Liver (tissue), 9 donors: ENCODE measurements around the gene DICER1. TPM values are rescaled to one million over a fixed set of nuclear protein-coding genes. Genes with fewer than 3 reads are reported as not detected.

Source experiments
- DNase-seq: peaks from one replicate; pipeline ENCODE4 v3.0.0-alpha.2; 2017; ENCODE audit warnings: low spot score
- H3K27ac ChIP-seq, 2 donors: one replicate each; pipeline ENCODE4 v1.7.0; 2013; ENCODE audit warnings: inconsistent platforms in 2 of 2, low read length in 2 of 2, control low read depth in 1 of 2, low read depth in 1 of 2, mild to moderate bottlenecking in 1 of 2
- H3K27me3 ChIP-seq, 4 donors: one replicate each; pipeline versions ENCODE4 v1.6.1 to v1.7.0; 2013; ENCODE audit warnings: low read length in 3 of 4, inconsistent platforms in 1 of 4, mild to moderate bottlenecking in 1 of 4, moderate library complexity in 1 of 4; ENCODE audit not compliant: control insufficient read depth in 4 of 4, insufficient read depth in 4 of 4
- H3K36me3 ChIP-seq, 4 donors: one replicate each; pipeline versions ENCODE4 v1.6.1 to v1.7.0; 2013; ENCODE audit warnings: low read length in 3 of 4, mild to moderate bottlenecking in 3 of 4, low read depth in 1 of 4, moderate library complexity in 1 of 4; ENCODE audit not compliant: control insufficient read depth in 4 of 4, insufficient read depth in 3 of 4
- H3K4me1 ChIP-seq, 4 donors: one replicate each; pipeline versions ENCODE4 v1.6.1 to v1.7.0; 2013; ENCODE audit warnings: low read length in 3 of 4, mild to moderate bottlenecking in 3 of 4, moderate library complexity in 1 of 4; ENCODE audit not compliant: control insufficient read depth in 4 of 4, insufficient read depth in 4 of 4
- H3K4me3 ChIP-seq, 3 donors: one replicate each; pipeline versions ENCODE4 v1.6.1 to v1.7.0; 2013; ENCODE audit warnings: low read length in 3 of 3, control low read depth in 1 of 3, low read depth in 1 of 3, mild to moderate bottlenecking in 1 of 3
- H3K9ac ChIP-seq, 2 donors: one replicate each; pipeline ENCODE4 v1.7.0; 2013; ENCODE audit warnings: low read length in 2 of 2, mild to moderate bottlenecking in 2 of 2, moderate library complexity in 2 of 2, control low read depth in 1 of 2, low read depth in 1 of 2
- H3K9me3 ChIP-seq, 4 donors: one replicate each; pipeline versions ENCODE4 v1.6.1 to v1.7.0; 2013; ENCODE audit warnings: low read length in 3 of 4; ENCODE audit not compliant: control insufficient read depth in 4 of 4
- ATF3 ChIP-seq: IDR thresholded peaks from 2 replicates; pipeline ENCODE4 v1.6.1; 2016; ENCODE audit warnings: antibody characterized with exemption
- EGR1 ChIP-seq, 2 donors: IDR thresholded peaks; 2 replicates each; pipeline ENCODE4 v1.6.1; 2016 to 2018; ENCODE audit warnings: antibody characterized with exemption in 2 of 2, low read depth in 2 of 2
- FOXA1 ChIP-seq: IDR thresholded peaks from 2 replicates; pipeline ENCODE4 v1.6.1; 2016; ENCODE audit warnings: antibody characterized with exemption
- FOXA2 ChIP-seq: IDR thresholded peaks from 2 replicates; pipeline ENCODE4 v1.6.1; 2016; ENCODE audit warnings: antibody characterized with exemption
- GABPA ChIP-seq, 2 donors: IDR thresholded peaks in 1 of 2; conservative IDR thresholded peaks in 1 of 2; 2 replicates each; pipeline ENCODE4 v1.6.1; 2016; ENCODE audit warnings: antibody characterized with exemption in 2 of 2, mild to moderate bottlenecking in 1 of 2, moderate library complexity in 1 of 2
- HNF4A ChIP-seq, 2 donors: conservative IDR thresholded peaks; 2 replicates each; pipeline ENCODE4 v1.6.1; 2016; ENCODE audit warnings: antibody characterized with exemption in 2 of 2, mild to moderate bottlenecking in 2 of 2
- HNF4G ChIP-seq: IDR thresholded peaks from 2 replicates; pipeline ENCODE4 v1.6.1; 2016; ENCODE audit warnings: antibody characterized with exemption
- JUND ChIP-seq, 2 donors: IDR thresholded peaks; 2 replicates each; pipeline ENCODE4 v1.6.1; 2016; ENCODE audit warnings: antibody characterized with exemption in 2 of 2
- MAX ChIP-seq: IDR thresholded peaks from 2 replicates; pipeline ENCODE4 v1.6.1; 2016; ENCODE audit warnings: antibody characterized with exemption
- NR2F2 ChIP-seq: IDR thresholded peaks from 2 replicates; pipeline ENCODE4 v1.6.1; 2016; ENCODE audit warnings: antibody characterized with exemption
- RAD21 ChIP-seq, 2 donors: IDR thresholded peaks; 2 replicates each; pipeline ENCODE4 v1.6.1; 2016; ENCODE audit warnings: antibody characterized with exemption in 2 of 2, mild to moderate bottlenecking in 2 of 2
- RXRA ChIP-seq, 2 donors: IDR thresholded peaks; 2 replicates each; pipeline ENCODE4 v1.6.1; 2017 to 2018; ENCODE audit warnings: antibody characterized with exemption in 2 of 2, mild to moderate bottlenecking in 1 of 2
- SP1 ChIP-seq: IDR thresholded peaks from 2 replicates; pipeline ENCODE4 v1.6.1; 2018; ENCODE audit warnings: antibody characterized with exemption, mild to moderate bottlenecking
- TAF1 ChIP-seq: conservative IDR thresholded peaks from 2 replicates; pipeline ENCODE4 v1.6.1; 2016; ENCODE audit warnings: antibody characterized with exemption, mild to moderate bottlenecking
- YY1 ChIP-seq: IDR thresholded peaks from 2 replicates; pipeline ENCODE4 v1.6.1; 2016; ENCODE audit warnings: antibody characterized with exemption, mild to moderate bottlenecking
- WGBS: extraction: QIAGEN DNeasy Blood & Tissue Kit; methylation state at CpG from one replicate; pipeline ENCODE4 v1.1.7; 2013; 5-methylcytosine and 5-hydroxymethylcytosine counted together
- polyA plus RNA-seq, 2 donors: library from polyadenylated mRNA; stranded (reverse) in 1 of 2; unstranded in 1 of 2; fragments of 200-250 nt in 1 of 2; fragments of >200 nt in 1 of 2; fragmentation: Nextera tagmentation in 1 of 2; extraction: Ambion mirVana in 1 of 2; gene quantifications; one replicate each; pipeline versions ENCODE4 v1.2.1 to v1.2.3, GENCODE V29; 2013 to 2015
- total RNA-seq, 2 donors: library from RNA; depleted of rRNA; stranded (reverse); fragments of >200 nt; gene quantifications; one replicate each; pipeline ENCODE4 v1.2.3, GENCODE V29; 2014
- TF ChIP-seq, protein P1 (sequence below): fragments of 150-350 bp; IDR thresholded peaks from 2 replicates; pipeline ENCODE4 v1.5.1; 2017; ENCODE audit warnings: improper control_type of control experiment, low read depth, low read length; ENCODE audit not compliant: missing input control
- TF ChIP-seq, protein P2 (sequence below): IDR thresholded peaks from 2 replicates; pipeline ENCODE4 v1.6.1; 2016; ENCODE audit warnings: antibody characterized with exemption
- TF ChIP-seq, protein P3 (sequence below): IDR thresholded peaks from 2 replicates; pipeline ENCODE4 v1.6.1; 2016; ENCODE audit warnings: antibody characterized with exemption, mild to moderate bottlenecking
- donor health status: healthy.
- donor health status: healthy.
- donor health status: healthy.
- donor health status: healthy.
- donor health status: healthy.

DICER1 gene
- total and polyA plus RNA-seq, 4 donors: 7.5 to 43.6 (median 20.3) TPM

DNA sequence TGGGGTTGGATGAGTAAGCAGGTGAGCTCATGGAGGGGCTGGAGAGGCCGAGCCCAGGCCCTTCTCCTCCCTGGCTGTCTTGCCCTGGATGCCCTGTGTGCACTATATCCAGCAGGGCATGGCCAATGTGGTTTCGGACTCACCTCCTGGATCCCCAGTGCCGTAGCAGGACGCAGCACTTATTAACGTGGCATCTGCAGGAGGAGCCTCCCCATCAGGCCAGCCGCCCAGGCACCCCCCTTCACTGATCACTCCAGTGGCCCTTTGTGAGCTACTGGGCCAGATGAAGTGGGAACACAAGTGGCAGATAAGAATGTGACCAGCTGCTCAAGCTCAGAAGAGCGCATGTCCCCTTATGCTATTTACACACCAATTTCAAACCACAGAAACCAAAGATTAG is 43.1 kb upstream of the DICER1 start:
- no peaks in the 10 kb centered on the region for H3K9me3 ChIP-seq
- 93% methylated on average over 7 of the region's 7 CpGs for WGBS
- H3K4me3 ChIP-seq: no peak overlapping the region
- peaks cover 0 to 9% (median 5%) of the 10 kb centered on the region in 4 donors for H3K4me1 ChIP-seq
- DNase-seq: no peak
- TF ChIP-seq MAX (no peak), HNF4A (conservative IDR thresholded peaks at IDR 0.05) (no peak), ATF3 (no peak), HNF4G (no peak), TAF1 (no peak), GABPA (IDR thresholded peaks at IDR 0.05 in 1 of 2, conservative IDR thresholded peaks at IDR 0.05 in 1 of 2) (no peak), SP1 (no peak), FOXA1 (no peak), JUND (IDR thresholded peaks at IDR 0.05) (no peak), YY1 (no peak), FOXA2 (no peak), RXRA (IDR thresholded peaks at IDR 0.05) (no peak), RAD21 (IDR thresholded peaks at IDR 0.05) (no peak), NR2F2 (no peak), EGR1 (IDR thresholded peaks at IDR 0.05; ENCODE audit: low read depth in 2 of 2) (no peak)
- TF ChIP-seq, protein P1, sequence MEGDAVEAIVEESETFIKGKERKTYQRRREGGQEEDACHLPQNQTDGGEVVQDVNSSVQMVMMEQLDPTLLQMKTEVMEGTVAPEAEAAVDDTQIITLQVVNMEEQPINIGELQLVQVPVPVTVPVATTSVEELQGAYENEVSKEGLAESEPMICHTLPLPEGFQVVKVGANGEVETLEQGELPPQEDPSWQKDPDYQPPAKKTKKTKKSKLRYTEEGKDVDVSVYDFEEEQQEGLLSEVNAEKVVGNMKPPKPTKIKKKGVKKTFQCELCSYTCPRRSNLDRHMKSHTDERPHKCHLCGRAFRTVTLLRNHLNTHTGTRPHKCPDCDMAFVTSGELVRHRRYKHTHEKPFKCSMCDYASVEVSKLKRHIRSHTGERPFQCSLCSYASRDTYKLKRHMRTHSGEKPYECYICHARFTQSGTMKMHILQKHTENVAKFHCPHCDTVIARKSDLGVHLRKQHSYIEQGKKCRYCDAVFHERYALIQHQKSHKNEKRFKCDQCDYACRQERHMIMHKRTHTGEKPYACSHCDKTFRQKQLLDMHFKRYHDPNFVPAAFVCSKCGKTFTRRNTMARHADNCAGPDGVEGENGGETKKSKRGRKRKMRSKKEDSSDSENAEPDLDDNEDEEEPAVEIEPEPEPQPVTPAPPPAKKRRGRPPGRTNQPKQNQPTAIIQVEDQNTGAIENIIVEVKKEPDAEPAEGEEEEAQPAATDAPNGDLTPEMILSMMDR: no peak
- TF ChIP-seq, protein P2, sequence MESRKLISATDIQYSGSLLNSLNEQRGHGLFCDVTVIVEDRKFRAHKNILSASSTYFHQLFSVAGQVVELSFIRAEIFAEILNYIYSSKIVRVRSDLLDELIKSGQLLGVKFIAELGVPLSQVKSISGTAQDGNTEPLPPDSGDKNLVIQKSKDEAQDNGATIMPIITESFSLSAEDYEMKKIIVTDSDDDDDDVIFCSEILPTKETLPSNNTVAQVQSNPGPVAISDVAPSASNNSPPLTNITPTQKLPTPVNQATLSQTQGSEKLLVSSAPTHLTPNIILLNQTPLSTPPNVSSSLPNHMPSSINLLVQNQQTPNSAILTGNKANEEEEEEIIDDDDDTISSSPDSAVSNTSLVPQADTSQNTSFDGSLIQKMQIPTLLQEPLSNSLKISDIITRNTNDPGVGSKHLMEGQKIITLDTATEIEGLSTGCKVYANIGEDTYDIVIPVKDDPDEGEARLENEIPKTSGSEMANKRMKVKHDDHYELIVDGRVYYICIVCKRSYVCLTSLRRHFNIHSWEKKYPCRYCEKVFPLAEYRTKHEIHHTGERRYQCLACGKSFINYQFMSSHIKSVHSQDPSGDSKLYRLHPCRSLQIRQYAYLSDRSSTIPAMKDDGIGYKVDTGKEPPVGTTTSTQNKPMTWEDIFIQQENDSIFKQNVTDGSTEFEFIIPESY: no peak
- TF ChIP-seq, protein P3, sequence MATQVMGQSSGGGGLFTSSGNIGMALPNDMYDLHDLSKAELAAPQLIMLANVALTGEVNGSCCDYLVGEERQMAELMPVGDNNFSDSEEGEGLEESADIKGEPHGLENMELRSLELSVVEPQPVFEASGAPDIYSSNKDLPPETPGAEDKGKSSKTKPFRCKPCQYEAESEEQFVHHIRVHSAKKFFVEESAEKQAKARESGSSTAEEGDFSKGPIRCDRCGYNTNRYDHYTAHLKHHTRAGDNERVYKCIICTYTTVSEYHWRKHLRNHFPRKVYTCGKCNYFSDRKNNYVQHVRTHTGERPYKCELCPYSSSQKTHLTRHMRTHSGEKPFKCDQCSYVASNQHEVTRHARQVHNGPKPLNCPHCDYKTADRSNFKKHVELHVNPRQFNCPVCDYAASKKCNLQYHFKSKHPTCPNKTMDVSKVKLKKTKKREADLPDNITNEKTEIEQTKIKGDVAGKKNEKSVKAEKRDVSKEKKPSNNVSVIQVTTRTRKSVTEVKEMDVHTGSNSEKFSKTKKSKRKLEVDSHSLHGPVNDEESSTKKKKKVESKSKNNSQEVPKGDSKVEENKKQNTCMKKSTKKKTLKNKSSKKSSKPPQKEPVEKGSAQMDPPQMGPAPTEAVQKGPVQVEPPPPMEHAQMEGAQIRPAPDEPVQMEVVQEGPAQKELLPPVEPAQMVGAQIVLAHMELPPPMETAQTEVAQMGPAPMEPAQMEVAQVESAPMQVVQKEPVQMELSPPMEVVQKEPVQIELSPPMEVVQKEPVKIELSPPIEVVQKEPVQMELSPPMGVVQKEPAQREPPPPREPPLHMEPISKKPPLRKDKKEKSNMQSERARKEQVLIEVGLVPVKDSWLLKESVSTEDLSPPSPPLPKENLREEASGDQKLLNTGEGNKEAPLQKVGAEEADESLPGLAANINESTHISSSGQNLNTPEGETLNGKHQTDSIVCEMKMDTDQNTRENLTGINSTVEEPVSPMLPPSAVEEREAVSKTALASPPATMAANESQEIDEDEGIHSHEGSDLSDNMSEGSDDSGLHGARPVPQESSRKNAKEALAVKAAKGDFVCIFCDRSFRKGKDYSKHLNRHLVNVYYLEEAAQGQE: no peak
- H3K9ac ChIP-seq: no peak overlapping the region
- H3K36me3 ChIP-seq: peaks cover 5 to 24% (median 16%) of the 10 kb centered on the region in 4 donors
- H3K27me3 ChIP-seq: no peaks in the 10 kb centered on the region
- no peak overlapping the region for H3K27ac ChIP-seq
